ENCODE results near the gene OSTN. TPM values are rescaled to one million over a fixed set of nuclear protein-coding genes. Genes with fewer than 3 reads are reported as not detected.

Gene OSTN
- polyA plus RNA-seq, 3 donors, result not detected

DNA sequence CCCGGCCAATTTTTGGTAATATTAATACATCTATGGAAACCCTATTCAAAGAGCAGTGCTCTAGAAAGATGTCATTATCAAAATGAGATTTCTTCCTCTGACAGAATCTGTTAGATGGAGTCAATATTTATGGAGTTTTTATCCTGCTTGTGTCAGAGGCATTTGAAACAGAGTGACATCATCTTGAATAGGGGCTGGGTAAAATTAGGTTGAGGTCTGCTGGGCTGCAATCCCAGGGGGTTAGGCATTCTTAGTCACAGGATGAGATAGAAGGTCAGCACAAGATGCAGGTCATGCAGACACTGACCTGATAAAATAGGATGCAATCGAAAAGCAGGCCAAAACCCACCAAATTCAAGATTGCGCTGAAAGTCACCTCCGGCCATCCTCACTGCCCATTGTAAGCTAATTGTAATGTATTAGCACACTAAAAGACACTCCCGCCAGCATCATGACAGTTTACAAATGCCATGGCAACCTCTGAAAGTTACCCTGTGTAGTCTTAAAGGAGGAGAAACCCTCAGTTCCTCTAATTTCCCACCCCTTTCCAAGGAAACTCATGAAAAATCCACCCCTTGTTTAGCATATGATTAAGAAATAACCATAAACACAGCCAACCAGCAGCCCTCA, 102.9 kb downstream of the OSTN start:
- no peaks in the 10 kb centered on the region for H4K20me1 ChIP-seq (ENCODE audit: insufficient read depth, low read length)
- no peak for DNase-seq
- no peaks in the 10 kb centered on the region for H3K36me3 Mint-ChIP-seq
- no peak overlapping the region for H2AFZ ChIP-seq (ENCODE audit: insufficient read depth, low read depth, low read length, poor library complexity, severe bottlenecking)
- H3K79me2 ChIP-seq (ENCODE audit: insufficient read depth, low read length), result no peaks in the 10 kb centered on the region
- H3K27me3 Mint-ChIP-seq (ENCODE audit: low read depth in 3 of 3), result peaks cover 1 to 4% (median 1%) of the 10 kb centered on the region in 3 donors
- peaks cover 0 to 4% of the 10 kb centered on the region in 2 donors for H3K4me1 ChIP-seq (ENCODE audit: control insufficient read depth in 1 of 2, insufficient read depth in 2 of 2, low read length in 2 of 2)
- peaks cover 0 to 4% (median 0%) of the 10 kb centered on the region in 7 donors for H3K9me3 Mint-ChIP-seq
- no peaks in the 10 kb centered on the region for H3K36me3 ChIP-seq (replicated peaks in 1 of 2; ENCODE audit: control insufficient read depth in 1 of 2, insufficient read depth in 2 of 2, low read length in 2 of 2)
- WGBS (ENCODE audit: insufficient coverage), result no CpG with 5 or more reads among the region's 5 CpGs
- no peak overlapping the region for H3K9ac ChIP-seq (ENCODE audit: insufficient read depth, low read length, poor library complexity, severe bottlenecking)
- H3K27ac ChIP-seq (ENCODE audit: low read depth in 1 of 2, low read length in 2 of 2), result no peak overlapping the region
- H3K27me3 ChIP-seq (ENCODE audit: control insufficient read depth in 2 of 2, insufficient read depth in 2 of 2, low read length in 2 of 2), result no peaks in the 10 kb centered on the region
- intact Hi-C loops (cut with micrococcal nuclease), result no loop called here
- no peak overlapping the region for H3K4me3 Mint-ChIP-seq
- H3K4me1 Mint-ChIP-seq, result peaks cover 8% of the 10 kb centered on the region
- TF ChIP-seq, protein P1, sequence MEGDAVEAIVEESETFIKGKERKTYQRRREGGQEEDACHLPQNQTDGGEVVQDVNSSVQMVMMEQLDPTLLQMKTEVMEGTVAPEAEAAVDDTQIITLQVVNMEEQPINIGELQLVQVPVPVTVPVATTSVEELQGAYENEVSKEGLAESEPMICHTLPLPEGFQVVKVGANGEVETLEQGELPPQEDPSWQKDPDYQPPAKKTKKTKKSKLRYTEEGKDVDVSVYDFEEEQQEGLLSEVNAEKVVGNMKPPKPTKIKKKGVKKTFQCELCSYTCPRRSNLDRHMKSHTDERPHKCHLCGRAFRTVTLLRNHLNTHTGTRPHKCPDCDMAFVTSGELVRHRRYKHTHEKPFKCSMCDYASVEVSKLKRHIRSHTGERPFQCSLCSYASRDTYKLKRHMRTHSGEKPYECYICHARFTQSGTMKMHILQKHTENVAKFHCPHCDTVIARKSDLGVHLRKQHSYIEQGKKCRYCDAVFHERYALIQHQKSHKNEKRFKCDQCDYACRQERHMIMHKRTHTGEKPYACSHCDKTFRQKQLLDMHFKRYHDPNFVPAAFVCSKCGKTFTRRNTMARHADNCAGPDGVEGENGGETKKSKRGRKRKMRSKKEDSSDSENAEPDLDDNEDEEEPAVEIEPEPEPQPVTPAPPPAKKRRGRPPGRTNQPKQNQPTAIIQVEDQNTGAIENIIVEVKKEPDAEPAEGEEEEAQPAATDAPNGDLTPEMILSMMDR (IDR thresholded peaks at IDR 0.05), result no peak
- no peak overlapping the region for H3K27ac Mint-ChIP-seq
- no peak overlapping the region for H3K4me2 ChIP-seq (replicated peaks; ENCODE audit: extremely low read depth, low read length, poor library complexity, severe bottlenecking)
- no peak overlapping the region for H3K4me3 ChIP-seq (replicated peaks in 1 of 3; ENCODE audit: low read depth in 2 of 3, low read length in 3 of 3)
- H3K9me3 ChIP-seq (replicated peaks in 1 of 2; ENCODE audit: control insufficient read depth in 1 of 2, insufficient read depth in 1 of 2, low read length in 2 of 2), result no peaks in the 10 kb centered on the region

DNA sequence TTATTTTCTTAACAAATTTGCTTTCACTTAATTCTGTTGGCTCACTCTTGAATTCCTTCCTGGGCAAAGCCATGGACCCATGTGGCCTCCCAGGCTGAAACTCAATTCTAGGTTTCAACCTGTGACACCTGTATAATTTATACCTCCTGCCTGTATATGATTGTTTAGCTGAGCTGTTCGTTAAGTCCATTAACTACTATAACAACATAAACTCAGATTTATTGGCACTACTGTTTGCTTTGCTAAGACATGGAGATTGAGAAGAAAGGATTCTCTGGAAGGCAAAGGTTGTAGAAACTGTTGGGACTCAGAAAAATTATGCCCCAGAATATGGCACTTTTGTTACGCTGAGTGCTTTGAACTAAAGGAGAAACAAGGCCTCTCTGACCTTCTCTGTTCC, 103.4 kb downstream of the OSTN start:
- H3K4me3 ChIP-seq (replicated peaks in 1 of 3; ENCODE audit: low read depth in 2 of 3, low read length in 3 of 3), result no peak overlapping the region
- Mint-ChIP-seq H3K4me1 (peaks cover 8% of the 10 kb centered on the region), H3K36me3 (no peaks in the 10 kb centered on the region), H3K27ac (no peak overlapping the region), H3K27me3 (ENCODE audit: low read depth in 3 of 3) (peaks cover 1 to 4% (median 1%) of the 10 kb centered on the region in 3 donors), H3K4me3 (no peak overlapping the region), H3K9me3 (peaks cover 0 to 4% (median 0%) of the 10 kb centered on the region in 7 donors)
- no peak overlapping the region for H2AFZ ChIP-seq (ENCODE audit: insufficient read depth, low read depth, low read length, poor library complexity, severe bottlenecking)
- H3K27me3 ChIP-seq (ENCODE audit: control insufficient read depth in 2 of 2, insufficient read depth in 2 of 2, low read length in 2 of 2), result no peaks in the 10 kb centered on the region
- WGBS (ENCODE audit: insufficient coverage), result no CpG with 5 or more reads among the region's 2 CpGs
- no peaks in the 10 kb centered on the region for H3K9me3 ChIP-seq (replicated peaks in 1 of 2; ENCODE audit: control insufficient read depth in 1 of 2, insufficient read depth in 1 of 2, low read length in 2 of 2)
- TF ChIP-seq, protein P1 (IDR thresholded peaks at IDR 0.05), result no peak
- no peak overlapping the region for H3K9ac ChIP-seq (ENCODE audit: insufficient read depth, low read length, poor library complexity, severe bottlenecking)
- no peak overlapping the region for H3K4me2 ChIP-seq (replicated peaks; ENCODE audit: extremely low read depth, low read length, poor library complexity, severe bottlenecking)
- DNase-seq, result no peak
- no peak overlapping the region for H3K27ac ChIP-seq (ENCODE audit: low read depth in 1 of 2, low read length in 2 of 2)
- no peaks in the 10 kb centered on the region for H3K36me3 ChIP-seq (replicated peaks in 1 of 2; ENCODE audit: control insufficient read depth in 1 of 2, insufficient read depth in 2 of 2, low read length in 2 of 2)
- H4K20me1 ChIP-seq (ENCODE audit: insufficient read depth, low read length), result no peaks in the 10 kb centered on the region
- H3K79me2 ChIP-seq (ENCODE audit: insufficient read depth, low read length), result no peaks in the 10 kb centered on the region
- intact Hi-C loops (cut with micrococcal nuclease), result no loop called here
- H3K4me1 ChIP-seq (ENCODE audit: control insufficient read depth in 1 of 2, insufficient read depth in 2 of 2, low read length in 2 of 2), result peaks cover 0 to 4% of the 10 kb centered on the region in 2 donors

All from CD14-positive monocyte (primary cell).